PC-9 (cell line): ENCODE measurements around the gene P4HB. TPM values are rescaled to one million over a fixed set of nuclear protein-coding genes. Genes with fewer than 3 reads are reported as not detected.
"Not testable (repeated sequence)": the region's sequence is repeated elsewhere in the genome, so short reads cannot be mapped to it uniquely, and the experiment has no call there.

Experiments used
- BruUV-seq: library from RNA; stranded (reverse); fragments of 400-500 nt; replicated peaks from 2 replicates; lab custom pipeline; 2021; lab: Mats Ljungman, UMichigan
- CTCF ChIA-PET: fragments of 300-600 bp; sonication (Branson Sonifier 250); formaldehyde crosslinking; loops from one replicate; lab custom pipeline; 2022; ENCODE audit warnings: antibody characterized with exemption; lab: Charles Lee
- POLR2A ChIA-PET: fragments of 300-600 bp; sonication (Branson Sonifier 250); formaldehyde crosslinking; loops from one replicate; lab custom pipeline; 2022; ENCODE audit warnings: antibody characterized with exemption; ENCODE audit not compliant: unreplicated experiment; lab: Charles Lee
- DNase-seq, 2 experiments: peaks; one replicate each; pipeline versions ENCODE4 v3.0.0 to v3.0.0-alpha.2; 2015 to 2022; ENCODE audit warnings: mixed read lengths in 1 of 2
- H2AFZ ChIP-seq: fragments of 200-600 bp; sonication (generic); 2 replicates; pipeline ENCODE4 v1.8.1; 2017; ENCODE audit warnings: antibody characterized with exemption
- H3F3A ChIP-seq: fragments of 200-600 bp; sonication (generic); 2 replicates; pipeline ENCODE4 v1.8.1; 2017; ENCODE audit warnings: antibody characterized with exemption, mild to moderate bottlenecking, low read depth; ENCODE audit not compliant: insufficient read depth
- H3K27ac ChIP-seq: fragments of 200-600 bp; sonication (generic); 2 replicates; pipeline ENCODE4 v1.6.1; 2016; ENCODE audit warnings: mixed run types
- H3K27me3 ChIP-seq: fragments of 200-600 bp; sonication (generic); 2 replicates; pipeline ENCODE4 v1.6.1; 2016; ENCODE audit warnings: low read depth, mixed run types; ENCODE audit not compliant: insufficient read depth
- H3K36me3 ChIP-seq: fragments of 200-600 bp; sonication (generic); 2 replicates; pipeline ENCODE4 v1.6.1; 2016; ENCODE audit warnings: low read depth, mixed run types
- H3K4me1 ChIP-seq: fragments of 200-600 bp; sonication (generic); replicated peaks from 2 replicates; pipeline ENCODE4 v1.6.1; 2016; ENCODE audit warnings: mixed run types; ENCODE audit not compliant: insufficient read depth
- H3K4me2 ChIP-seq: fragments of 200-600 bp; sonication (generic); 2 replicates; pipeline ENCODE4 v1.6.1; 2017; ENCODE audit warnings: mixed run types
- H3K4me3 ChIP-seq: fragments of 200-600 bp; sonication (generic); 2 replicates; pipeline ENCODE4 v1.6.1; 2016; ENCODE audit warnings: mixed run types
- H3K79me2 ChIP-seq: fragments of 200-600 bp; sonication (generic); 2 replicates; pipeline ENCODE4 v1.6.1; 2017; ENCODE audit warnings: low read depth, mixed run types
- H3K9me2 ChIP-seq: fragments of 200-600 bp; sonication (generic); 2 replicates; pipeline ENCODE4 v1.8.1; 2017; ENCODE audit warnings: mild to moderate bottlenecking; ENCODE audit not compliant: insufficient read depth
- H3K9me3 ChIP-seq: fragments of 200-600 bp; sonication (generic); 2 replicates; pipeline ENCODE4 v1.8.1; 2016; ENCODE audit warnings: low read depth; ENCODE audit not compliant: insufficient read depth
- H4K20me1 ChIP-seq: fragments of 200-600 bp; sonication (generic); 2 replicates; pipeline ENCODE4 v1.8.1; 2017; ENCODE audit not compliant: insufficient read depth
- CTCF ChIP-seq: fragments of 200-600 bp; sonication (generic); conservative IDR thresholded peaks from 2 replicates; pipeline ENCODE4 v1.6.1; 2017; ENCODE audit warnings: mixed run types, antibody characterized with exemption, mild to moderate bottlenecking, moderate library complexity
- EZH2 ChIP-seq: fragments of 200-600 bp; sonication (generic); IDR thresholded peaks from 2 replicates; pipeline ENCODE4 v1.8.0; 2017; ENCODE audit warnings: antibody characterized with exemption, low read depth
- intact Hi-C: fragments of 100-400 bp; cut with micrococcal nuclease; formaldehyde crosslinking; loops from one replicate; pipeline ENCODE4 v1.10.0; 2022; ENCODE audit not compliant: unreplicated experiment
- total RNA-seq: library from RNA; stranded (reverse); gene quantifications from 2 replicates; pipeline ENCODE4 v1.2.3, GENCODE V29; 2021

Gene P4HB
- total RNA-seq, 1 experiment from 2014 or later, result 636 TPM

GRCh38 chr17:81842378-81842724 lies 18.0 kb downstream of the P4HB start:
- ChIA-PET CTCF (no interaction called here), POLR2A (no interaction called here)
- Histone ChIP-seq H3F3A (peaks cover 7% of the 10 kb centered on the region; the same call in 1 of the 2 replicates), H3K4me3 (no peak overlapping the region), H4K20me1 (no peaks in the 10 kb centered on the region), H3K9me2 (no peaks in the 10 kb centered on the region), H3K4me1 (no peaks in the 10 kb centered on the region), H3K36me3 (no peaks in the 10 kb centered on the region), H3K4me2 (no peak overlapping the region), H3K27ac (no peak overlapping the region), H3K9me3 (no peaks in the 10 kb centered on the region), H2AFZ (no peak overlapping the region), H3K79me2 (no peaks in the 10 kb centered on the region), H3K27me3 (no peaks in the 10 kb centered on the region)
- no peak for DNase-seq
- BruUV-seq, result no TSS peak
- TF ChIP-seq CTCF (no peak), EZH2 (no peak)
- intact Hi-C loops, result no loop called here

GRCh38 chr17:81841866-81842265 lies 18.5 kb downstream of the P4HB start:
- Histone ChIP-seq H3K9me2 (no peaks in the 10 kb centered on the region), H2AFZ (no peak overlapping the region), H3K9me3 (no peaks in the 10 kb centered on the region), H3K36me3 (no peaks in the 10 kb centered on the region), H3F3A (peaks cover 7% of the 10 kb centered on the region; the same call in 1 of the 2 replicates), H3K4me1 (no peaks in the 10 kb centered on the region), H4K20me1 (no peaks in the 10 kb centered on the region), H3K27ac (no peak overlapping the region), H3K79me2 (no peaks in the 10 kb centered on the region), H3K4me3 (no peak overlapping the region), H3K4me2 (no peak overlapping the region), H3K27me3 (no peaks in the 10 kb centered on the region)
- CTCF ChIA-PET, result interaction anchor here (0.5 kb wide), 1 partner anchor 209 kb away, joined by 5 read pairs; no protein-coding TSS in a partner anchor
- BruUV-seq, result no TSS peak
- intact Hi-C loops, result no loop called here
- POLR2A ChIA-PET, result no interaction called here
- no peak for TF ChIP-seq CTCF
- no peak for TF ChIP-seq EZH2
- DNase-seq, result no peak

GRCh38 chr17:81840826-81841778 lies 19.2 kb downstream of the P4HB start:
- intact Hi-C loops, result no loop called here
- Histone ChIP-seq H3K9me3 (no peaks in the 10 kb centered on the region), H3F3A (peaks cover 7% of the 10 kb centered on the region; the same call in 1 of the 2 replicates), H3K4me3 (no peak overlapping the region), H4K20me1 (no peaks in the 10 kb centered on the region), H3K4me2 (no peak overlapping the region), H3K27ac (no peak overlapping the region), H3K9me2 (no peaks in the 10 kb centered on the region), H2AFZ (no peak overlapping the region), H3K36me3 (no peaks in the 10 kb centered on the region), H3K79me2 (no peaks in the 10 kb centered on the region), H3K4me1 (no peaks in the 10 kb centered on the region), H3K27me3 (no peaks in the 10 kb centered on the region)
- no TSS peak for BruUV-seq
- TF ChIP-seq EZH2 (no peak), CTCF (no peak)
- ChIA-PET CTCF (interaction anchor here (0.5 kb wide), 1 partner anchor 208 kb away, joined by 5 read pairs; no protein-coding TSS in a partner anchor), POLR2A (no interaction called here)
- no peak for DNase-seq

- H3K9me3 ChIP-seq, DNase-seq, H3K79me2 ChIP-seq, H3K4me3 ChIP-seq, BruUV-seq, H3K4me2 ChIP-seq, H3F3A ChIP-seq, intact Hi-C loops, H3K36me3 ChIP-seq, H3K4me1 ChIP-seq, H4K20me1 ChIP-seq, H2AFZ ChIP-seq, POLR2A ChIA-PET, H3K27me3 ChIP-seq, H3K27ac ChIP-seq, H3K9me2 ChIP-seq: not testable (repeated sequence)
- CTCF ChIA-PET, result interaction anchor here (0.6 kb wide), 1 partner anchor 76 kb away, joined by 3 read pairs; no protein-coding TSS in a partner anchor
Measured at GRCh38 chr17:81840059-81840458, 20.3 kb downstream of the P4HB start.
